ENCODE measurements around the gene SRP68. TPM values are rescaled to one million over a fixed set of nuclear protein-coding genes. Genes with fewer than 3 reads are reported as not detected.
A peak's percentile ranks its signal among the peaks of the same experiment; 100 is the strongest.
"Not testable (repeated sequence)": the region's sequence is repeated elsewhere in the genome, so short reads cannot be mapped to it uniquely, and the experiment has no call there.

The SRP68 gene
- total RNA-seq, 4 donors from 2014 or later = 51.5 to 58.6 (median 53.5) TPM

DNA sequence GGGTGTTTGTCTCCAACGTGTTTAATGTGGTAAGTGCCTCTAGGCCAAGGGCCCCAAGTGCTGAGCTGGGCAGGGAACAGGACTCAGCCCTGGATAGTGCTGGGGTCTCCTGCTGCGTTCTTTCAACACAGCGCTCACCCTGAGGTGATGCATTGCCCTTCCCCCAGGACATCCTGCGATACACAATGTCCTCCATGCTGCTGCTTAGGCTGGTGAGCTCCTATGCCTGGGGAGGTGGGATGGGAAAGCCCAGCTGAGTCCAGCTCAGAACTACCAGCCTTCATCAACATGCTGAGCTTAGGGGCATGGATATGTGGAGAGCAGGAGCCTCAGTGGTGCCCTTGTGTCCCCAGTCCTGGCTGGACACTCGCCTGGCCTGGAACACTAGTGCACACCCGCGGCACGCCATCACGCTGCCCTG lies 7.2 kb upstream of the SRP68 start:
- H3K27me3 ChIP-seq = peaks cover 0 to 51% of the 10 kb centered on the region in 2 donors
- no peak for DNase-seq (ENCODE audit: low spot score in 2 of 2)
- H3K36me3 ChIP-seq = peaks cover 0 to 26% (median 0%) of the 10 kb centered on the region in 3 donors
- peaks cover 0 to 44% (median 31%) of the 10 kb centered on the region in 4 donors for H3K4me1 ChIP-seq
- H3K4me3 ChIP-seq = no peak overlapping the region
- TF ChIP-seq, protein P1, sequence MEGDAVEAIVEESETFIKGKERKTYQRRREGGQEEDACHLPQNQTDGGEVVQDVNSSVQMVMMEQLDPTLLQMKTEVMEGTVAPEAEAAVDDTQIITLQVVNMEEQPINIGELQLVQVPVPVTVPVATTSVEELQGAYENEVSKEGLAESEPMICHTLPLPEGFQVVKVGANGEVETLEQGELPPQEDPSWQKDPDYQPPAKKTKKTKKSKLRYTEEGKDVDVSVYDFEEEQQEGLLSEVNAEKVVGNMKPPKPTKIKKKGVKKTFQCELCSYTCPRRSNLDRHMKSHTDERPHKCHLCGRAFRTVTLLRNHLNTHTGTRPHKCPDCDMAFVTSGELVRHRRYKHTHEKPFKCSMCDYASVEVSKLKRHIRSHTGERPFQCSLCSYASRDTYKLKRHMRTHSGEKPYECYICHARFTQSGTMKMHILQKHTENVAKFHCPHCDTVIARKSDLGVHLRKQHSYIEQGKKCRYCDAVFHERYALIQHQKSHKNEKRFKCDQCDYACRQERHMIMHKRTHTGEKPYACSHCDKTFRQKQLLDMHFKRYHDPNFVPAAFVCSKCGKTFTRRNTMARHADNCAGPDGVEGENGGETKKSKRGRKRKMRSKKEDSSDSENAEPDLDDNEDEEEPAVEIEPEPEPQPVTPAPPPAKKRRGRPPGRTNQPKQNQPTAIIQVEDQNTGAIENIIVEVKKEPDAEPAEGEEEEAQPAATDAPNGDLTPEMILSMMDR (IDR thresholded peaks at IDR 0.05) = no peak
- no peak for TF ChIP-seq EP300 (IDR thresholded peaks at IDR 0.05)
- no peak for TF ChIP-seq POLR2A (IDR thresholded peaks at IDR 0.05)
- 34 to 40% methylated on average over 8 to 9 of the region's 9 CpGs for WGBS, 2 donors
- no peaks in the 10 kb centered on the region for H3K9me3 ChIP-seq
- H3K27ac ChIP-seq = no peak overlapping the region

DNA sequence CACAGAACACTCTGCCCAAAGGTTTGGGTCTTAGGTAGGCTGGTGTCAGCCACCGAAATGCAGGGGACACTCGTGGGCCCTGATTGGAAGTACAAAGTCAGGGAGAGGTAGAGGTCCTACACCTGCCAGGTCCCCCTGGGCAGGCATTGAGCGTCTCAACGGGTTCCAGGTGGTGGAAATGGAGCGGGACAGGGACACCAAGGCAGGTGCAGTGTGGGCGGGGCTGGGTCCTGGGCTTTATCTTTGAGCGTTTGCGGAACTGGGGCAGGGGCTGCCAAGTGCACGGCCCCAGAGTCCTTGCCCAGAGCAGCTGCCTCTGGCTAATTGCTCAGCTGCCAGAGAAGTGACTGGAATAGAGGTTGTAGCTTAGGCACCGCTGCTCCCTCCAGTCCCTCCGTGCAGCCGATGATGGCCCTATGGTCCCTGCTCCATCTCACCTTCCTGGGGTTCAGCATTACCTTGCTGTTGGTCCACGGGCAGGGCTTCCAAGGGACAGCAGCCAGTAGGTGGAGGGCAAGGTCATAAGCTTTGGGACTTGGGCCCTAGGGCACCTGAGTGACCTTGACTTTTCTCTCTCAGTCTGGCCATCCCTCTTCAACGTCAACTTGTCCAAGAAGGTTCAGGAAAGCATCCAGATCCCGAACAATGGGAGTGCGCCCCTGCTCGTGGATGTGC lies 6.7 kb upstream of the SRP68 start, which contains the start of gene ZACN:
Gene ZACN (plus strand): TSS at position 323 of the 675 bp plus-strand sequence. CDS start 83 bp downstream, at position 406.
- TF ChIP-seq POLR2A (IDR thresholded peaks at IDR 0.05) (no peak), EP300 (IDR thresholded peaks at IDR 0.05) (no peak)
- TF ChIP-seq, protein P1 (IDR thresholded peaks at IDR 0.05) = no peak
- DNase-seq (ENCODE audit: low spot score in 2 of 2) = no peak
- 67 to 68% methylated on average over 17 of the region's 17 CpGs for WGBS, 2 donors
- peaks cover 0 to 57% of the 10 kb centered on the region in 2 donors for H3K27me3 ChIP-seq
- H3K9me3 ChIP-seq = no peaks in the 10 kb centered on the region
- no peak within 1 kb of the TSS for H3K4me3 ChIP-seq
- peaks cover 0 to 49% (median 36%) of the 10 kb centered on the region in 4 donors for H3K4me1 ChIP-seq
- no peak within 1 kb of the TSS for H3K27ac ChIP-seq
- peaks cover 0 to 21% (median 0%) of the 10 kb centered on the region in 3 donors for H3K36me3 ChIP-seq

GRCh38 chr17:76078370-76078769 lies 6.1 kb upstream of the SRP68 start:
- Histone ChIP-seq H3K4me1 (peaks cover 0 to 50% (median 36%) of the 10 kb centered on the region in 4 donors), H3K36me3 (peaks cover 0 to 15% (median 0%) of the 10 kb centered on the region in 3 donors), H3K27me3 (peaks cover 0 to 63% of the 10 kb centered on the region in 2 donors)
- 57 to 70% methylated on average over 5 of the region's 5 CpGs for WGBS, 2 donors
- not testable (repeated sequence) for DNase-seq (ENCODE audit: low spot score in 2 of 2); H3K27ac ChIP-seq; H3K9me3 ChIP-seq; H3K4me3 ChIP-seq

GRCh38 chr17:76077584-76078110 lies 5.3 kb upstream of the SRP68 start:
- TF ChIP-seq EP300 (IDR thresholded peaks at IDR 0.05) (no peak), POLR2A (IDR thresholded peaks at IDR 0.05) (no peak)
- TF ChIP-seq, protein P1 (IDR thresholded peaks at IDR 0.05) = no peak
- Histone ChIP-seq H3K27me3 (peaks cover 0 to 63% of the 10 kb centered on the region in 2 donors), H3K9me3 (no peaks in the 10 kb centered on the region), H3K36me3 (peaks cover 0 to 7% (median 0%) of the 10 kb centered on the region in 3 donors), H3K4me3 (no peak overlapping the region), H3K4me1 (peaks cover 0 to 55% (median 38%) of the 10 kb centered on the region in 4 donors), H3K27ac (no peak overlapping the region)
- no peak for DNase-seq (ENCODE audit: low spot score in 2 of 2)
- whole genome bisulfite sequencing, 2 donors = 16 to 23% methylated on average over 12 of the region's 12 CpGs

- Histone ChIP-seq H3K4me1 (peaks cover 0 to 55% (median 38%) of the 10 kb centered on the region in 4 donors), H3K36me3 (peaks cover 0 to under 1% (median 0%) of the 10 kb centered on the region in 3 donors), H3K27me3 (peaks cover 0 to 63% of the 10 kb centered on the region in 2 donors), H3K4me3 (peak overlapping the region in 2 of 4 donors; percentile 1 to 9), H3K27ac (no peak overlapping the region), H3K9me3 (no peaks in the 10 kb centered on the region)
- WGBS, 2 donors = 2 to 5% methylated on average over 54 to 58 of the region's 82 CpGs
- no peak for DNase-seq (ENCODE audit: low spot score in 2 of 2)
- TF ChIP-seq, protein P1 (IDR thresholded peaks at IDR 0.05) = no peak
- no peak for TF ChIP-seq POLR2A (IDR thresholded peaks at IDR 0.05)
- TF ChIP-seq EP300 (IDR thresholded peaks at IDR 0.05) = no peak
These were observed 4.7 kb upstream of the SRP68 start for GRCh38 chr17:76076765-76077583.
